ENCODE data around the gene CHL1.

- TF ChIP-seq CTCF (IDR thresholded peaks at IDR 0.05) (no peak), POLR2A (IDR thresholded peaks at IDR 0.05) (no peak)
Observed at GRCh38 chr3:418239-418929, 221.8 kb downstream of the CHL1 start.

Data from Peyer's patch (tissue), 4 donors.